K562 (cell line): ENCODE measurements around the gene ADCY6. TPM values are rescaled to one million over a fixed set of nuclear protein-coding genes. Genes with fewer than 3 reads are reported as not detected.

ENCODE experiments used
- ATAC-seq: fragments of 200-7000 bp; cut with Tn5 transposase; 3 replicates; pipeline ENCODE4 v1.9.1; 2020; ENCODE audit warnings: moderate library complexity
- BruUV-seq: library from RNA; stranded (reverse); fragments of 400-500 nt; replicated peaks from 2 replicates; lab custom pipeline; 2021; lab: Mats Ljungman, UMichigan
- CTCF ChIA-PET: fragments of 300-600 bp; formaldehyde crosslinking; extraction: SDS; loops from one replicate; lab custom pipeline; 2021; ENCODE audit warnings: low intra/inter-chr PET ratio; lab: Yijun Ruan, JAX
- POLR2A ChIA-PET: fragments of 300-600, 350-650 bp; sonication (Branson Sonifier 250); formaldehyde crosslinking; extraction: SDS; loops from one replicate; lab custom pipeline; 2021; ENCODE audit warnings: antibody characterized with exemption, inconsistent platforms; lab: Yijun Ruan, JAX
- DNase-seq, 4 experiments: peaks; one replicate each; pipeline versions ENCODE4 v3.0.0 to v3.0.0-alpha.2; 2011 to 2018; ENCODE audit warnings: low spot score in 3 of 4, mixed read lengths in 3 of 4; ENCODE audit errors: extremely low read depth in 1 of 4
- FAIRE-seq: peaks from 2 replicates; lab custom pipeline; 2011; peaks lifted over from hg19 to GRCh38; lab: Jason Lieb, UNC
- H2AFZ ChIP-seq: 2 replicates; pipeline ENCODE4 v1.6.0; 2011; ENCODE audit warnings: low read depth, low read length, control low read depth, inconsistent platforms
- H3K27ac ChIP-seq: fragments of 200-600 bp; 3 replicates; pipeline ENCODE4 v1.8.0; 2011; ENCODE audit warnings: low read depth, mild to moderate bottlenecking, control low read depth, inconsistent platforms, low read length, moderate library complexity, mixed read lengths; ENCODE audit errors: extremely low read depth
- H3K27me3 ChIP-seq, 2 experiments: fragments of 300-600 bp in 1 of 2; 2 replicates in 1 of 2; 3 replicates in 1 of 2; pipeline versions ENCODE4 v1.6.0 to v1.8.0; 2011; ENCODE audit warnings: inconsistent platforms in 2 of 2, low read length in 2 of 2, mild to moderate bottlenecking in 1 of 2, mixed read lengths in 1 of 2, moderate library complexity in 1 of 2; ENCODE audit not compliant: control insufficient read depth in 2 of 2, insufficient read depth in 2 of 2
- H3K36me3 ChIP-seq: fragments of 300-600 bp; 3 replicates; pipeline ENCODE4 v1.8.0; 2011; ENCODE audit warnings: mild to moderate bottlenecking, low read length, inconsistent platforms; ENCODE audit not compliant: control insufficient read depth, insufficient read depth
- H3K4me1 ChIP-seq, 2 experiments: fragments of 200-600 bp in 1 of 2; replicated peaks in 1 of 2; 2 replicates in 1 of 2; 3 replicates in 1 of 2; pipeline versions ENCODE4 v1.5.1 to v1.8.0; 2011; ENCODE audit warnings: inconsistent platforms in 2 of 2, low read length in 2 of 2, mild to moderate bottlenecking in 1 of 2, mixed read lengths in 1 of 2, moderate library complexity in 1 of 2; ENCODE audit not compliant: control insufficient read depth in 2 of 2, insufficient read depth in 2 of 2
- H3K4me2 ChIP-seq: 2 replicates; pipeline ENCODE4 v1.6.1; 2011; ENCODE audit warnings: low read length, control low read depth, inconsistent platforms, mixed read lengths; ENCODE audit not compliant: insufficient read depth
- H3K4me3 ChIP-seq: fragments of 200-600 bp; sonication (generic), shearing (Covaris generic); 2 replicates; pipeline ENCODE4 v1.5.1; 2016; ENCODE audit warnings: control low read depth, inconsistent platforms
- H3K79me2 ChIP-seq: fragments of 200-600 bp; 3 replicates; pipeline ENCODE4 v1.8.0; 2011; ENCODE audit warnings: low read length, inconsistent platforms; ENCODE audit not compliant: control insufficient read depth, insufficient read depth
- H3K9ac ChIP-seq, 2 experiments: 2 replicates each; pipeline versions ENCODE4 v1.6.0 to v1.6.1; 2011; ENCODE audit warnings: low read depth in 2 of 2, low read length in 2 of 2, control low read depth in 1 of 2, inconsistent platforms in 1 of 2, mild to moderate bottlenecking in 1 of 2, mixed read lengths in 1 of 2; ENCODE audit not compliant: insufficient read depth in 1 of 2
- H3K9me1 ChIP-seq: one replicate; pipeline ENCODE4 v1.6.0; 2011; ENCODE audit warnings: inconsistent platforms, mild to moderate bottlenecking, low read length, moderate library complexity; ENCODE audit not compliant: control insufficient read depth, insufficient read depth
- H3K9me3 ChIP-seq: replicated peaks from 2 replicates; pipeline ENCODE4 v1.5.1; 2011; ENCODE audit warnings: low read depth, low read length, inconsistent platforms; ENCODE audit not compliant: control insufficient read depth, insufficient read depth
- H4K20me1 ChIP-seq: replicated peaks from 2 replicates; pipeline ENCODE4 v1.6.1; 2011; ENCODE audit warnings: low read length, inconsistent platforms, mixed read lengths; ENCODE audit not compliant: control insufficient read depth, insufficient read depth
- CREB3L1 ChIP-seq: fragments of 450-650 bp; IDR thresholded peaks from 2 replicates; pipeline ENCODE4 v1.6.1; 2014; ENCODE audit warnings: low read depth, mild to moderate bottlenecking, moderate library complexity, borderline replicate concordance
- FOS ChIP-seq: IDR thresholded peaks from 3 replicates; pipeline ENCODE4 v1.6.1; 2011; ENCODE audit not compliant: insufficient read length; ENCODE audit errors: extremely low read depth
- FOXA3 ChIP-seq, 2 experiments: fragments of 450-650 bp in 1 of 2; sonication (generic) in 1 of 2; formaldehyde crosslinking; IDR thresholded peaks in 1 of 2; conservative IDR thresholded peaks in 1 of 2; 2 replicates each; pipeline versions ENCODE4 v1.4.0 to v1.8.0; 2020 to 2022; ENCODE audit warnings: mild to moderate bottlenecking in 2 of 2, missing genetic modification reagents in 1 of 2
- FOXJ2 ChIP-seq: fragments of 200-800 bp; sonication (Bioruptor generic); IDR thresholded peaks from 2 replicates; pipeline ENCODE4 v1.6.1; 2016; ENCODE audit warnings: missing genetic modification characterization, missing compliant biosample characterization
- GTF2F1 ChIP-seq: IDR thresholded peaks from 2 replicates; pipeline ENCODE4 v1.6.1; 2011; ENCODE audit warnings: low read depth, low read length, improper control_type of control experiment
- HBP1 ChIP-seq: fragments of 450-650 bp; formaldehyde crosslinking; IDR thresholded peaks from 2 replicates; pipeline ENCODE4 v1.4.0; 2022; ENCODE audit warnings: missing genetic modification characterization
- KDM4B ChIP-seq, 2 experiments: fragments of 450-650 bp in 1 of 2; sonication (generic) in 1 of 2; IDR thresholded peaks; 2 replicates each; pipeline ENCODE4 v1.6.1; 2016 to 2017; ENCODE audit warnings: borderline replicate concordance in 2 of 2, antibody characterized with exemption in 1 of 2, low read depth in 1 of 2, mild to moderate bottlenecking in 1 of 2
- NONO ChIP-seq, 2 experiments: fragments of 200-400 bp in 1 of 2; fragments of 450-650 bp in 1 of 2; formaldehyde crosslinking in 1 of 2; IDR thresholded peaks; 2 replicates each; pipeline ENCODE4 v1.6.1; 2017; ENCODE audit warnings: low read depth in 2 of 2, mild to moderate bottlenecking in 2 of 2, moderate library complexity in 2 of 2, low read length in 1 of 2
- SIN3A ChIP-seq, 2 experiments: fragments of 150-350 bp in 1 of 2; IDR thresholded peaks; 2 replicates each; pipeline ENCODE4 v1.6.1; 2011 to 2016; ENCODE audit warnings: borderline replicate concordance in 2 of 2, low read depth in 2 of 2, low read length in 2 of 2, mild to moderate bottlenecking in 2 of 2, moderate library complexity in 2 of 2; ENCODE audit not compliant: control insufficient read depth in 1 of 2
- SMAD1 ChIP-seq: fragments of 150-350 bp; IDR thresholded peaks from 2 replicates; pipeline ENCODE4 v1.6.1; 2014; ENCODE audit warnings: low read length, low read depth; ENCODE audit not compliant: partially characterized antibody
- ZBED1 ChIP-seq: IDR thresholded peaks from 2 replicates; pipeline ENCODE4 v1.6.1; 2014
- ZNF584 ChIP-seq: fragments of 200-800 bp; sonication (Bioruptor generic); IDR thresholded peaks from 2 replicates; pipeline ENCODE4 v1.6.1; 2016; ENCODE audit warnings: low read depth, mild to moderate bottlenecking, missing genetic modification characterization, missing compliant biosample characterization
- WGBS: fragments of 100-300 bp; shearing (Covaris generic); methylation state at CpG from one replicate; pipeline ENCODE4 v1.1.6; 2016; ENCODE audit warnings: low coverage, mixed read lengths; ENCODE audit not compliant: insufficient coverage; ENCODE audit errors: missing lambda C conversion rate; 5-methylcytosine and 5-hydroxymethylcytosine counted together
- in situ Hi-C: fragments of 300-500 bp; cut with MboI; formaldehyde crosslinking; loops from 4 replicates; pipeline ENCODE4 v1.15.0; 2018; ENCODE audit warnings: inconsistent platforms, mixed read lengths
- intact Hi-C: fragments of 100-400 bp; cut with micrococcal nuclease; formaldehyde crosslinking; loops from 2 replicates; pipeline ENCODE4 v1.14.2; 2022
- polyA plus RNA-seq, 8 experiments: library from polyadenylated mRNA; depleted of rRNA in 4 of 8; stranded (reverse) in 5 of 8; unstranded in 3 of 8; fragments of >200 nt; fragmentation: Nextera tagmentation in 2 of 8; fragmentation: Illumina TruSeq in 1 of 8; extraction: Ambion mirVana in 2 of 8; extraction: Trizol in 1 of 8; gene quantifications; 2 replicates each; pipeline versions ENCODE4 v1.2.1 to v1.2.3, GENCODE V29; 2011 to 2014; ENCODE audit warnings: inconsistent platforms in 1 of 8, missing spikeins in 1 of 8
- total RNA-seq, 7 experiments: library from RNA; depleted of rRNA in 6 of 7; stranded (reverse); fragments of >200 nt in 6 of 7; fragmentation: Illumina TruSeq in 2 of 7; extraction: Trizol in 2 of 7; gene quantifications; 2 replicates each; pipeline versions ENCODE4 v1.2.1 to v1.2.3, GENCODE V29; 2011 to 2021; ENCODE audit warnings: low replicate concordance in 1 of 7

ADCY6 gene
- total and polyA plus RNA-seq, 9 of the 15 experiments (the other 6 are each of a cell fraction or from before 2014, with no cell fraction given) = 0.01 to 1.0 (median 0.53) TPM

GRCh38 chr12:48824112-48824511, 35.2 kb upstream of the ADCY6 start:
- no peaks in the 10 kb centered on the region for H3K79me2 ChIP-seq
- H3K4me1 ChIP-seq = peaks cover 0 to 13% of the 10 kb centered on the region in 2 experiments; a peak in 2 of 5 replicates
- TF ChIP-seq ZBED1 = no peak
- no peak for TF ChIP-seq SIN3A (IDR thresholded peaks at IDR 0.05; ENCODE audit: borderline replicate concordance in 2 of 2, control insufficient read depth in 1 of 2, low read depth in 2 of 2, low read length in 2 of 2)
- TF ChIP-seq FOXA3 (CRISPR knock-in tag; conservative IDR thresholded peaks at IDR 0.05 in 1 of 2, IDR thresholded peaks at IDR 0.05 in 1 of 2) = no peak
- TF ChIP-seq SMAD1 = no peak
- TF ChIP-seq FOXJ2 = no peak
- no peak for TF ChIP-seq CREB3L1
- no peak for TF ChIP-seq HBP1 (CRISPR knock-in tag)
- no peak for TF ChIP-seq GTF2F1
- no peak for TF ChIP-seq KDM4B (IDR thresholded peaks at IDR 0.05; ENCODE audit: borderline replicate concordance in 2 of 2, low read depth in 1 of 2)
- no peak for TF ChIP-seq NONO (IDR thresholded peaks at IDR 0.05; ENCODE audit: low read depth in 2 of 2, low read length in 1 of 2)
- TF ChIP-seq FOS = no peak
- TF ChIP-seq ZNF584 (CRISPR knock-in tag) = no peak
- peaks cover 9% of the 10 kb centered on the region; the same call in 1 of the 3 replicates for H3K36me3 ChIP-seq
- no peak overlapping the region for H2AFZ ChIP-seq
- in situ Hi-C loops = no loop called here
- FAIRE-seq (no peak), DNase-seq (peak; percentile 38 to 80 (median 67)), ATAC-seq (peak; percentile 61)
- no TSS peak for BruUV-seq
- H3K9me3 ChIP-seq = no peaks in the 10 kb centered on the region
- peaks cover 17% of the 10 kb centered on the region for H4K20me1 ChIP-seq
- H3K27ac ChIP-seq = no peak overlapping the region
- peaks cover 5% of the 10 kb centered on the region for H3K9me1 ChIP-seq
- H3K4me3 ChIP-seq = no peak overlapping the region
- intact Hi-C loops = no loop called here
- WGBS = 4% methylated on average over 11 of the region's 12 CpGs
- no peak overlapping the region for H3K4me2 ChIP-seq
- H3K27me3 ChIP-seq = peaks cover 18 to 41% of the 10 kb centered on the region in 2 experiments; a peak in 4 of 5 replicates
- no peak overlapping the region for H3K9ac ChIP-seq
- POLR2A ChIA-PET = interaction anchor here (1.4 kb wide), 1 partner anchor 10 kb away, joined by 5 read pairs; no protein-coding TSS in a partner anchor
- CTCF ChIA-PET = no interaction called here
